HepG2 (cell line): ENCODE data around the gene FUOM. TPM values are rescaled to one million over a fixed set of nuclear protein-coding genes. Genes with fewer than 3 reads are reported as not detected.

Experiments used
- ATAC-seq: fragments of 200-7000 bp; cut with Tn5 transposase; 3 replicates; pipeline ENCODE4 v1.9.1; 2020; ENCODE audit warnings: mild to moderate bottlenecking, moderate library complexity
- BruUV-seq: library from RNA; stranded (reverse); fragments of 400-500 nt; replicated peaks from 2 replicates; lab custom pipeline; 2021; lab: Mats Ljungman, UMichigan
- CTCF ChIA-PET: fragments of 300-600 bp; formaldehyde crosslinking; extraction: SDS; loops from one replicate; lab custom pipeline; 2021; ENCODE audit warnings: low total read pairs, inconsistent platforms, low intra/inter-chr PET ratio; lab: Yijun Ruan, JAX
- POLR2A ChIA-PET: fragments of 350-600 bp; sonication (Branson Sonifier 250); formaldehyde crosslinking; loops from one replicate; lab custom pipeline; 2020; ENCODE audit warnings: antibody characterized with exemption, inconsistent platforms; lab: Yijun Ruan, JAX
- DNase-seq: peaks from one replicate; pipeline ENCODE4 v3.0.0-alpha.2; 2015; ENCODE audit warnings: low spot score
- FAIRE-seq: peaks from 3 replicates; lab custom pipeline; 2011; peaks lifted over from hg19 to GRCh38; lab: Jason Lieb, UNC
- H2AFZ ChIP-seq: one replicate; pipeline ENCODE4 v1.6.1; 2011; ENCODE audit warnings: low read length, inconsistent platforms
- H3K27ac ChIP-seq: fragments of 300-600 bp; 3 replicates; pipeline ENCODE4 v1.8.0; 2011; ENCODE audit warnings: mixed run types, mild to moderate bottlenecking, mixed read lengths, low read length, inconsistent platforms; ENCODE audit not compliant: insufficient read depth; ENCODE audit errors: extremely low read length
- H3K27me3 ChIP-seq, 2 experiments: fragments of 200-600 bp in 1 of 2; 2 replicates in 1 of 2; 3 replicates in 1 of 2; pipeline versions ENCODE4 v1.6.0 to v1.8.0; 2011; ENCODE audit warnings: low read length in 2 of 2, mild to moderate bottlenecking in 2 of 2, moderate library complexity in 2 of 2, inconsistent platforms in 1 of 2; ENCODE audit not compliant: insufficient read depth in 2 of 2, control insufficient read depth in 1 of 2
- H3K36me3 ChIP-seq, 2 experiments: fragments of 200-600 bp in 1 of 2; replicated peaks in 1 of 2; 2 replicates in 1 of 2; 3 replicates in 1 of 2; pipeline versions ENCODE4 v1.5.1 to v1.8.0; 2011; ENCODE audit warnings: low read length in 2 of 2, inconsistent platforms in 1 of 2; ENCODE audit not compliant: insufficient read depth in 2 of 2, control insufficient read depth in 1 of 2
- H3K4me1 ChIP-seq: 2 replicates; pipeline ENCODE4 v1.5.1; 2012; ENCODE audit warnings: low read length, inconsistent platforms; ENCODE audit not compliant: insufficient read depth
- H3K4me2 ChIP-seq: 2 replicates; pipeline ENCODE4 v1.6.0; 2011; ENCODE audit warnings: low read depth, low read length, inconsistent platforms
- H3K4me3 ChIP-seq, 3 experiments: fragments of 200-600 bp in 1 of 3; sonication (generic), shearing (Covaris generic) in 1 of 3; replicated peaks in 1 of 3; 2 replicates each; pipeline ENCODE4 v1.5.1; 2011 to 2016; ENCODE audit warnings: low read length in 3 of 3, inconsistent platforms in 2 of 3, low read depth in 2 of 3, mild to moderate bottlenecking in 2 of 3, control low read depth in 1 of 3, mixed read lengths in 1 of 3; ENCODE audit not compliant: insufficient read depth in 1 of 3
- H3K79me2 ChIP-seq: one replicate; pipeline ENCODE4 v1.6.1; 2011; ENCODE audit warnings: low read length, inconsistent platforms; ENCODE audit not compliant: insufficient read depth
- H3K9ac ChIP-seq: 2 replicates; pipeline ENCODE4 v1.6.0; 2011; ENCODE audit warnings: mild to moderate bottlenecking, low read depth, low read length, inconsistent platforms; ENCODE audit not compliant: insufficient read depth
- H3K9me3 ChIP-seq: 2 replicates; pipeline ENCODE4 v1.5.1; 2012; ENCODE audit warnings: mild to moderate bottlenecking, low read length
- H4K20me1 ChIP-seq: 2 replicates; pipeline ENCODE4 v1.6.0; 2011; ENCODE audit warnings: inconsistent platforms, mild to moderate bottlenecking, low read length, moderate library complexity; ENCODE audit not compliant: insufficient read depth
- GATAD2A ChIP-seq: IDR thresholded peaks from 2 replicates; pipeline ENCODE4 v1.6.1; 2016
- POLR2AphosphoS5 ChIP-seq: IDR thresholded peaks from 2 replicates; pipeline ENCODE4 v1.6.1; 2012; ENCODE audit warnings: low read depth, low read length
- POLR2G ChIP-seq: fragments of 200-400 bp; formaldehyde crosslinking; IDR thresholded peaks from 2 replicates; pipeline ENCODE4 v1.6.1; 2018; ENCODE audit warnings: mild to moderate bottlenecking, low read depth, low read length, moderate library complexity
- RBM22 ChIP-seq: fragments of 200-400 bp; formaldehyde crosslinking; optimal IDR thresholded peaks from 2 replicates; pipeline ENCODE3; 2017; ENCODE audit warnings: mild to moderate bottlenecking, low read length, moderate library complexity
- ZNF264 ChIP-seq: sonication (generic); formaldehyde crosslinking; IDR thresholded peaks from 2 replicates; pipeline ENCODE4 v1.4.0; 2020; ENCODE audit warnings: missing genetic modification reagents
- WGBS: methylation state at CpG from one replicate; pipeline ENCODE4 v1.1.6; 2017; ENCODE audit warnings: low lambda C conversion rate; 5-methylcytosine and 5-hydroxymethylcytosine counted together
- in situ Hi-C: cut with HindIII; loops from 2 replicates; pipeline ENCODE4 v1.10.0; 2017; ENCODE audit warnings: low pct_unique_long_range_greater_than_20kb; ENCODE audit not compliant: extremely low pct_ligation_motif_present
- intact Hi-C: fragments of 100-400 bp; cut with micrococcal nuclease; formaldehyde crosslinking; loops from one replicate; pipeline ENCODE4 v1.10.0; 2022; ENCODE audit not compliant: unreplicated experiment
- polyA plus RNA-seq, 8 experiments: library from polyadenylated mRNA; depleted of rRNA in 3 of 8; stranded (reverse) in 7 of 8; unstranded in 1 of 8; fragments of >200 nt; fragmentation: Illumina TruSeq in 4 of 8; extraction: Trizol in 4 of 8; gene quantifications; 2 replicates each; pipeline versions ENCODE4 v1.2.1 to v1.2.3, GENCODE V29; 2011 to 2016; ENCODE audit warnings: low read depth in 4 of 8, missing spikeins in 1 of 8, mixed read lengths in 1 of 8; ENCODE audit not compliant: insufficient read depth in 1 of 8
- total RNA-seq, 5 experiments: library from RNA; depleted of rRNA; stranded (reverse); fragments of >200 nt; fragmentation: Illumina TruSeq; extraction: Trizol; gene quantifications; 2 replicates each; pipeline ENCODE4 v1.2.3, GENCODE V29; 2016; ENCODE audit warnings: low read depth in 1 of 5
- TF ChIP-seq, protein P1 (sequence below): sonication (generic); formaldehyde crosslinking; IDR thresholded peaks from 2 replicates; pipeline ENCODE4 v1.5.0; 2020; ENCODE audit warnings: mild to moderate bottlenecking, missing genetic modification reagents, moderate library complexity

The FUOM gene
- total and polyA plus RNA-seq, 2 of the 13 experiments (the other 11 are each of a cell fraction or from before 2014, with no cell fraction given): 27.5 to 60.4 TPM

DNA sequence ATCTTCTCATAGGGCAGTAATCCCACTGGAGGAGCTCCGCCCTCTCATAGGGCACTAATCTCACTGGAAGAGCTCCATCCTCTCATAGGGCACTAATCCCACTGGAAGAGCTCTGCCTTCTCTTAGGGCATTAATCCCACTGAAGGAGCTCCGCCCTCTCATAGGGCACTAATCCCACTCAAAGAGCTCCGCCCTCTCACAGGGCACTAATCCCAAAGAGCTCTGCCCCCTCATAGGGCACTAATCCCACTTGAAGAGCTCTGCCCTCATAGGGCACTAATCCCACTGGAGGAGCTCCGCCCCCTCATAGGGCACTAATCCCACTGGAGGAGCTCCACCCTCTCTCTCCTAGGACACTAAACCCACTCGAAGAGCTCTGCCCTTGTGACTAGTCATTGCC is 3.4 kb upstream of the FUOM start:
- Histone ChIP-seq H3K27me3 (no peaks in the 10 kb centered on the region), H3K27ac (no peak overlapping the region), H3K9me3 (no peaks in the 10 kb centered on the region), H3K9ac (no peak overlapping the region), H3K79me2 (peaks cover 11% of the 10 kb centered on the region), H3K36me3 (peaks cover 20 to 38% of the 10 kb centered on the region in 2 experiments), H4K20me1 (no peaks in the 10 kb centered on the region), H3K4me1 (peaks cover 31% of the 10 kb centered on the region), H2AFZ (no peak overlapping the region), H3K4me3 (no peak overlapping the region), H3K4me2 (no peak overlapping the region)
- ChIA-PET CTCF (no interaction called here), POLR2A (interaction anchor here (1.3 to 5.8 kb wide), 4 partner anchors 11 to 33 kb away, joined by 3 to 78 read pairs (median 31); partner anchors contain the start of genes ECHS1, MTG1, PAOX and PRAP1)
- in situ Hi-C loops (no loop called here), intact Hi-C loops (no loop called here)
- DNase-seq: no peak
- BruUV-seq: no TSS peak
- no peak for FAIRE-seq
- TF ChIP-seq, protein P1, sequence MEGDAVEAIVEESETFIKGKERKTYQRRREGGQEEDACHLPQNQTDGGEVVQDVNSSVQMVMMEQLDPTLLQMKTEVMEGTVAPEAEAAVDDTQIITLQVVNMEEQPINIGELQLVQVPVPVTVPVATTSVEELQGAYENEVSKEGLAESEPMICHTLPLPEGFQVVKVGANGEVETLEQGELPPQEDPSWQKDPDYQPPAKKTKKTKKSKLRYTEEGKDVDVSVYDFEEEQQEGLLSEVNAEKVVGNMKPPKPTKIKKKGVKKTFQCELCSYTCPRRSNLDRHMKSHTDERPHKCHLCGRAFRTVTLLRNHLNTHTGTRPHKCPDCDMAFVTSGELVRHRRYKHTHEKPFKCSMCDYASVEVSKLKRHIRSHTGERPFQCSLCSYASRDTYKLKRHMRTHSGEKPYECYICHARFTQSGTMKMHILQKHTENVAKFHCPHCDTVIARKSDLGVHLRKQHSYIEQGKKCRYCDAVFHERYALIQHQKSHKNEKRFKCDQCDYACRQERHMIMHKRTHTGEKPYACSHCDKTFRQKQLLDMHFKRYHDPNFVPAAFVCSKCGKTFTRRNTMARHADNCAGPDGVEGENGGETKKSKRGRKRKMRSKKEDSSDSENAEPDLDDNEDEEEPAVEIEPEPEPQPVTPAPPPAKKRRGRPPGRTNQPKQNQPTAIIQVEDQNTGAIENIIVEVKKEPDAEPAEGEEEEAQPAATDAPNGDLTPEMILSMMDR (CRISPR knock-in tag): no peak
- TF ChIP-seq POLR2G: peak; percentile 46; the same call in 1 of the 2 replicates
- peak; percentile 78 for TF ChIP-seq ZNF264 (CRISPR knock-in tag)
- TF ChIP-seq RBM22: peak; percentile 25
- TF ChIP-seq GATAD2A (CRISPR knock-in tag): no peak
- TF ChIP-seq POLR2AphosphoS5: 0 out of 2 replicates have a peak, but pooled peaks have one; percentile 46
- no peak for ATAC-seq
- 86% methylated on average over 4 of the region's 5 CpGs for WGBS
